Mesothelial cell of epicardium (in vitro differentiated cells): Measurements from ENCODE around the gene ASAP2. TPM values are rescaled to one million over a fixed set of nuclear protein-coding genes. Genes with fewer than 3 reads are reported as not detected.

ENCODE experiments used
- DNase-seq, 2 experiments: peaks; one replicate each; pipeline ENCODE4 v3.0.0; 2021; ENCODE audit warnings: low spot score in 2 of 2; ENCODE audit not compliant: unreplicated experiment in 2 of 2
- H3K27ac Mint-ChIP-seq: 2 replicates; pipeline ENCODE4 v1.8.0; 2021; ENCODE audit warnings: mixed read lengths
- H3K27me3 Mint-ChIP-seq: 2 replicates; pipeline ENCODE4 v1.8.0; 2021; ENCODE audit warnings: low read depth, mixed read lengths
- H3K36me3 Mint-ChIP-seq: 2 replicates; pipeline ENCODE4 v1.8.0; 2021; ENCODE audit warnings: mixed read lengths
- H3K4me1 Mint-ChIP-seq: 2 replicates; pipeline ENCODE4 v1.8.0; 2021; ENCODE audit warnings: mixed read lengths
- H3K4me3 Mint-ChIP-seq: 2 replicates; pipeline ENCODE4 v1.8.0; 2021; ENCODE audit warnings: mild to moderate bottlenecking, moderate library complexity, mixed read lengths
- H3K9me3 Mint-ChIP-seq: 2 replicates; pipeline ENCODE4 v1.8.0; 2021; ENCODE audit warnings: mixed read lengths
- total RNA-seq: library from RNA; stranded (reverse); gene quantifications from 3 replicates; pipeline ENCODE4 v1.2.1, GENCODE V29; 2021
- TF ChIP-seq, protein P1 (sequence below): fragments of 200-600 bp; sonication (generic); IDR thresholded peaks from one replicate; pipeline ENCODE4 v1.5.0; 2021; ENCODE audit warnings: antibody characterized with exemption; ENCODE audit not compliant: unreplicated experiment

ASAP2 gene
- total RNA-seq, 1 donor from 2014 or later, result 25.8 TPM

DNA sequence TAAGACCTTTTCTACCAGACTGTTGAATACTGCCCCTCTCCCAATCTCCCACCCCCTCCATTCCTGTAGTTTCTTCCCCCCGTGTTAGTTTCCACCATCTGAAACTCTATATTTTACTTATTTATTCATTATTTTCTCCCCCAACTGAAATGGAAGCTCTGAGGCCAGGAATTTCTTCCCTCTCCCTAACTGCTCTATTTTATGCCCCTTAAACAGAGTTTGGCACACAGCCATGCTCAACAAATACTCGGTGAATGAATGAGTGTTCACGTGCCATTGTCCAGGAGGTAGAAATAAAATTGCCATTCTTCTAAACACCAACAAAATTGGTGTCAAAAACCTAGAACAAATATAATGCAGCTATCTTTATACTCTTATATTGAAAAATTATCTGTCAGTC lies 211.1 kb downstream of the ASAP2 start:
- no peak for DNase-seq
- Mint-ChIP-seq H3K4me1 (peaks cover 20% of the 10 kb centered on the region), H3K9me3 (no peaks in the 10 kb centered on the region), H3K4me3 (no peak overlapping the region), H3K27ac (no peak overlapping the region), H3K36me3 (peaks cover 14% of the 10 kb centered on the region), H3K27me3 (no peaks in the 10 kb centered on the region)
- TF ChIP-seq, protein P1, sequence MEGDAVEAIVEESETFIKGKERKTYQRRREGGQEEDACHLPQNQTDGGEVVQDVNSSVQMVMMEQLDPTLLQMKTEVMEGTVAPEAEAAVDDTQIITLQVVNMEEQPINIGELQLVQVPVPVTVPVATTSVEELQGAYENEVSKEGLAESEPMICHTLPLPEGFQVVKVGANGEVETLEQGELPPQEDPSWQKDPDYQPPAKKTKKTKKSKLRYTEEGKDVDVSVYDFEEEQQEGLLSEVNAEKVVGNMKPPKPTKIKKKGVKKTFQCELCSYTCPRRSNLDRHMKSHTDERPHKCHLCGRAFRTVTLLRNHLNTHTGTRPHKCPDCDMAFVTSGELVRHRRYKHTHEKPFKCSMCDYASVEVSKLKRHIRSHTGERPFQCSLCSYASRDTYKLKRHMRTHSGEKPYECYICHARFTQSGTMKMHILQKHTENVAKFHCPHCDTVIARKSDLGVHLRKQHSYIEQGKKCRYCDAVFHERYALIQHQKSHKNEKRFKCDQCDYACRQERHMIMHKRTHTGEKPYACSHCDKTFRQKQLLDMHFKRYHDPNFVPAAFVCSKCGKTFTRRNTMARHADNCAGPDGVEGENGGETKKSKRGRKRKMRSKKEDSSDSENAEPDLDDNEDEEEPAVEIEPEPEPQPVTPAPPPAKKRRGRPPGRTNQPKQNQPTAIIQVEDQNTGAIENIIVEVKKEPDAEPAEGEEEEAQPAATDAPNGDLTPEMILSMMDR, result no peak

DNA sequence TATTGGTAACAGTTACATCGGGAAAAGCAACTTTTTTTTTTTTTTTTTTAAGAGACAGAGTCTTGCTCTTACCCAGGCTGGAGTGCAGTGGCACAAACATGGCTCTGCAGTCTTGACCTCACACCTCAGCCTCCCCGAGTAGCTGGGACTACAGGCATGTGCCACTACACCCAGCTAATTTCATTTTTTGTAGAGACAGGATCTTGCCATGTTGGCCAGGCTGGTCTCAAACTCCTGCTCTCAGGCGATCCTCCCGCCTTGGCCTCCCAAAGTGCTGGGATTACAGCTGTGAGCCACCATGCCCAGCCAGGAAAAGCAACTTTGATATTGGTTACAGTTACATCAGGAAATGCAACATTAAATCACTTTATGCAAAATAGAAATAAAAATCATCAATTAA lies 212.1 kb downstream of the ASAP2 start:
- H3K27ac Mint-ChIP-seq, result no peak overlapping the region
- no peaks in the 10 kb centered on the region for H3K9me3 Mint-ChIP-seq
- peaks cover 20% of the 10 kb centered on the region for H3K4me1 Mint-ChIP-seq
- no peak overlapping the region for H3K4me3 Mint-ChIP-seq
- peaks cover 11% of the 10 kb centered on the region for H3K36me3 Mint-ChIP-seq
- no peaks in the 10 kb centered on the region for H3K27me3 Mint-ChIP-seq
- no peak for DNase-seq
- TF ChIP-seq, protein P1, result no peak

DNA sequence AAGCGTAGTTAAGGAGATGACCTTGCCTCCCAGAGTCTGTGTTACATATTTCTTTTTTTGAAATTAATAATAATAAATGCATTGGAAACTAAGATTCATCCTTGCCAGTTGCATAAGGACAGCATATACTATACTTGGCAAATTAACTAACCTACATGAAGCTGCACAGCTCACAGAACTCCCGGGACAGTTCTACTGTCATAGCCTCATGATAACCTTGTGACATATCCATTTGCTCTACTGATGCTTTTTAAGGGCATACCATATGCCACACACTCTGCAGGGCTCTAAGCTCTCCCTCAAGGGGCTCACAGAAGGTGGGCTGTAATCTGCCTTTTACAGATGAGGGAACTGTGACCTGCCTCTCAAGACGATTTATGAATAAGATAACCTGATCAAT lies 212.9 kb downstream of the ASAP2 start:
- TF ChIP-seq, protein P1, result no peak
- Mint-ChIP-seq H3K36me3 (peaks cover 5% of the 10 kb centered on the region), H3K9me3 (no peaks in the 10 kb centered on the region), H3K27me3 (no peaks in the 10 kb centered on the region), H3K27ac (no peak overlapping the region), H3K4me1 (peaks cover 20% of the 10 kb centered on the region), H3K4me3 (no peak overlapping the region)
- DNase-seq, result no peak

DNA sequence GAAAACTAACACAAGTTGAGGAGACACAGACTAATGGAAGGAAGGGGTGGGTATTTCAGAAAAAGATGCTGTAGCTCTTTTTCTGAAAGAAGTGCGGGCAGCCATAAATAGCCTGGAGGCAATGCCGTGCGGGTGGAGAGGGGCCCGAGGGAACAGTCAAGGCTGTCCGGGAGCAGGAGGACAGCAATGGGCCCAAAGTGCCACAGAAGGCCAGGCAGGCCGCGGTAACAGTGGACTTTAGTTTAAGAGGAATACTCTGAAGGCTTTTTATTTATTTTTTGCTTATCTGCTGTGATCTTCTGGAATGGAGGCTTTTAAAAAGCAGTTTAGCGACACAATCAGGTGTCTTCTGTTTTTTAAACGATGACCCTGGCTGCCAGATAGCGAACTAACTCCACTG lies 213.9 kb downstream of the ASAP2 start:
- Mint-ChIP-seq H3K36me3 (peaks cover 5% of the 10 kb centered on the region), H3K4me3 (no peak overlapping the region), H3K4me1 (peaks cover 20% of the 10 kb centered on the region), H3K27me3 (no peaks in the 10 kb centered on the region), H3K27ac (no peak overlapping the region), H3K9me3 (no peaks in the 10 kb centered on the region)
- TF ChIP-seq, protein P1, result no peak
- no peak for DNase-seq

DNA sequence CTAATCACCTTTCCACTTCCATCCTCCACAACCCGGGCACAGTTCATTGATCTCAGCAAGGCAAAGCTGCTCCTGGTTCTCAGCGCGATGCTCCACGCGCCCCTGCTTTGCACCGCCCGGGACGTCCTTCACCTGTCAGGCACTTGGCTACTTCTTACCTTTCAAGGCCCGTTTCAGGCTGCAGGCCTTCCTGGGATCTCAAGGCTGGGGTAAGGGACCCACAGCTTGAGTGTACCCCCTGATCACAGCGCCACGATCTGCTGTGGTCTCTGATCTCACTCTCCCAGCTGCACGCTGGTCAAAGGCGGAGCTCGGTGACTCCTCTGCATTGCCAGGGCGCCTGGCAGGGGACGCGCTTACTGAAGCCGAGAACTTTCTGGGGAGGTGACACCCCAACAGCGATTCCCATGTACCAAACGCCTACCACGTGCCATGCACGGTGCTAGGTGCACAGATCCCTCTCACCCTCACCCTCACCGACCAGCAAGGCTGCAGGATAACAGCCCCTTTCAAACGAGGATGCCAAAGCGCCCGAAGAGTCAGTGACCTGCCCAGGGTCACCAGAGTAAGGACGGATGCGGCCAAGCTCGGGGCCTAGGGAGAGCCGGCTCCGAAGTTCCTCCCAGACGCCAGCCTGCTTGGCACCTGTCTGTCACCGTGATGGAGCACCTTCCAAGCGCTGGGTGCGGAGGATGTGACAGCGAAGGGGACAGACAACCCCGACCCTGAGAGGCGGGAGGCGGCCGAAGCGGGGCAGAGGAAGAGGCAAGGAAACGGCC lies 215.9 kb downstream of the ASAP2 start:
- peak in 1 of 2 experiments; percentile 48 for DNase-seq
- H3K36me3 Mint-ChIP-seq, result peaks cover 1% of the 10 kb centered on the region
- peaks cover 20% of the 10 kb centered on the region for H3K4me1 Mint-ChIP-seq
- no peaks in the 10 kb centered on the region for H3K9me3 Mint-ChIP-seq
- H3K4me3 Mint-ChIP-seq, result no peak overlapping the region
- H3K27me3 Mint-ChIP-seq, result no peaks in the 10 kb centered on the region
- TF ChIP-seq, protein P1, result no peak
- peak overlapping the region; percentile 64 for H3K27ac Mint-ChIP-seq
